GM19193 (cell line): ENCODE data around the gene RNMT.

ENCODE experiments used
- POLR2A ChIP-seq: IDR thresholded peaks from 4 replicates; pipeline ENCODE4 v1.6.1; 2011; ENCODE audit not compliant: insufficient read depth, insufficient read length; ENCODE audit errors: extremely low read depth

RNMT gene

DNA sequence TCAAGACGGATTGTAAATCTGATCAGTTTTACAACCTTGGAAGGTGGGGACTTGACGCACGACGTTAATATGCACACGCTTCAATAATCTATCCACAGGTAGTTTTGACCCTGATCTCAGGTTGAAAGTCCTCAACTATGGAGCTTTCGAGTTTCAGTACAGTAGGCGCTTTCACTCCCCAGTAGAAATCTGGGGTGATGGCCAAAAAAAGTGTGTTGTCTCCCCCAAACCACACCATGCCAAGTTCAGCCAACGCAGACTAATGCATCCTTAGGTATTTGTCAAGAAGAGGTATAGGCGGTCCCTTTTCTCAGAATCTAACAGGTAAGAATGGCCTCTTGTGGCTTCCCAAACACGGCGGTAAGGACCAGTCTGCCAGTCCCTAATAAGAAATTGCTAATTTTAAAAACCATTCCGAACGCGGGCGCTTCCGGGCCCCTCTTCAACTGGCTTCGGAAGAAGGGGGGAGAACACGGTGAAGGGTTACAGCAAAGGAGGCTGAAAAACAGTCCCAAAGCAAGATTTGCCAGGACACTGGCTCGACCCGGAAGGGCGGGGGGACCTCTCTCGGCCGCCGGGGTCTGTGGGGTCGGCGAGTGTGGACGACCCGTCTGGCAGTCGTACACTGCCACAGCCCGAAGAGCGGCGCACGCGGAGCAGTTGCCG lies 774 bp upstream of the RNMT start:
- TF ChIP-seq POLR2A: no peak

GRCh38 chr18:13726972-13727331 lies 479 bp downstream of the RNMT start:
- no peak for TF ChIP-seq POLR2A

GRCh38 chr18:13730481-13730880 lies 4.0 kb downstream of the RNMT start:
- no peak for TF ChIP-seq POLR2A

- no peak for TF ChIP-seq POLR2A
These were observed 9.2 kb downstream of the RNMT start for GRCh38 chr18:13735681-13736080.

DNA sequence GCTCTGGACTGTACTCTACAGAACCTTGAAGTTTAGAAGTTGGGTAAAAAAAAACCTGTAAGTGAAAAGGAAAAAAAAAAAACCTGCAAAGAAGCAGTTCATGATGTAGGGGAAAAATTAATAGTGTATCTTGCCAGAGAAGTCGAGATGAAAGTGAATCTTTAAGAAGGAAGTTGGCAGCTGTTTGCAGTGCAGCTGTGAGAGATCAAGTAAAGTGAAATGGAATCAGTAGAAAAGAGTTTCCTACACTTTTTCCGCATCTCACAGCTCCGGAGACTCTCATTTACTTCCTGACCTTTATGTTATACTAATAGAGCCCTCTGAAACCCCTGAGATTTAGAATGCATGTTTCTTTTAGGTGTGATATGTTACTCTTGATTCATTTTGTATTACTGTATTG lies 19.2 kb downstream of the RNMT start:
- TF ChIP-seq POLR2A: no peak

DNA sequence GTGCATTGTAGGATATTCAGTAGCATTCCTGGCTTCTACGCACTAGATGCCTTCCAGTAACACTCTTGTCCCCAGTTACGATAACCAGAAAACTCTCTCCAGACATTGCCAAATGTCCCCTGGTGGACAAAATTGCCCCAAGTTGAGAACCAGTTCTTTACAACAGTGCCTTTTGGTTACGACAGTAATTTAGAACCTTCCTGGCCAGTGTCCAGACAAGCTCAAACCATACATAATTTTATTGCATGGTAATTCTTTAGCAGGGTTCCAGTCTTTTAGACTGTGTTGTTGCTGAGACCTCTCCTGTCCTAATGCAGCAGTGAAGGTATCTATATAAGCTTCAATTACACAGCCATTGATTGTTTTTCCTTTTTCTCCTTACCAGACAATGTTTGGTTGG lies 20.2 kb downstream of the RNMT start:
- no peak for TF ChIP-seq POLR2A

DNA sequence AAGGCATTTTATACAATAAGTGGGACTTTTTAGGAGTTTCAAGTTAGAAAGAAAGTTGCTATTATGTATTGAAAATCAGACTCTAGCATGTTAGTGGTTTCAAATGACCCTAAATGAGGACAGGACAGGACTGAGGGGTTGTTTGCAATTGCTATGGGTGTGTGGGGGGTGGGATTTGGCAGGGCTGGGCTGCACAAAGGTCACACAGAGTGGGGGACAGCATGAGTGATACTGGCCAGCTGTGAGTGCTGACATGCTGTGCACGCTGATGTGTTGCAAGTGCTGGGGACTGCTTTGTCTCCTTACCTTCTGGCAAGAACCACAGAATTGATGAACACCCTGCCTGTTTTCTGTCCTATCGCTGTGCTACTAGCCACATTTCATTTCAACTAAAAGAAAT lies 29.8 kb downstream of the RNMT start:
- no peak for TF ChIP-seq POLR2A

DNA sequence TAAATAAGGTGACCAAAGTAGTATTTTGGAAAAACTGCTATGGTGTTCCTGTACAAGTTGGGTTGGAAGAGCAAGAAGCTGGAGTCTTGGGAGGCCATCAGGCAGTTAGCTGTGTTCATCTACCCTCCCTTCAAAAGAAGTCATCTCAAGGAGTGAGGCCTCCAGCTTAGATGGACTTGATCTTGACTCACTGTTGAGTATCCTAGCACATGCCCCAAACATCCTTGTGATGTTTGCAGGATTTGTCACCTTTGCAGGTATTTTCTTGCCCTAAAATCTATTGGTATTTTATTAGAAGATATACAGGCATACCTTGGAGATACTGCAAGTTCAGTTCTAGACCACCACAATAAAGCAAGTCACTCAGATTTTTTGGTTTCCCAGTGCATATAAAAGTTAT lies 30.2 kb downstream of the RNMT start:
- TF ChIP-seq POLR2A: no peak

DNA sequence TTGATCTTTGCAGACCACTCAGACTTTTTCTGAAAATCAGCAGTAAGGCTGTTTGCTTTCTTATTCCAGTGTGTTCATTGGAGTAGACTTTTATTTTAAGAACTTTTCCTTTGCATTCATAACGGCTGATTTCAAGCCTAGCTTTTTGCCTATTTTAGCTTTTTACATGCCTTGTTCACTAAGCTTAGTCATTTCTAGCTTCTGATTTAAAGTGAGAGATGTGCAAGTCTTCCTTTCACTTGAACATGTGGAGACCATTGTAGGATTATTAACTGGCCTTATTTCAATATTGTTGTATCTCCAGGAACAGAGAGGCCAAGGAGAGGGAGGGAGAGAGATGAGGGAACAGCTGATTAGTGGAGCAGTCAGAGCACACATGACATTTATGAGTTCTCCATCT lies 32.1 kb downstream of the RNMT start:
- no peak for TF ChIP-seq POLR2A

- no peak for TF ChIP-seq POLR2A
These were observed 33.6 kb downstream of the RNMT start for GRCh38 chr18:13760047-13760446.

DNA sequence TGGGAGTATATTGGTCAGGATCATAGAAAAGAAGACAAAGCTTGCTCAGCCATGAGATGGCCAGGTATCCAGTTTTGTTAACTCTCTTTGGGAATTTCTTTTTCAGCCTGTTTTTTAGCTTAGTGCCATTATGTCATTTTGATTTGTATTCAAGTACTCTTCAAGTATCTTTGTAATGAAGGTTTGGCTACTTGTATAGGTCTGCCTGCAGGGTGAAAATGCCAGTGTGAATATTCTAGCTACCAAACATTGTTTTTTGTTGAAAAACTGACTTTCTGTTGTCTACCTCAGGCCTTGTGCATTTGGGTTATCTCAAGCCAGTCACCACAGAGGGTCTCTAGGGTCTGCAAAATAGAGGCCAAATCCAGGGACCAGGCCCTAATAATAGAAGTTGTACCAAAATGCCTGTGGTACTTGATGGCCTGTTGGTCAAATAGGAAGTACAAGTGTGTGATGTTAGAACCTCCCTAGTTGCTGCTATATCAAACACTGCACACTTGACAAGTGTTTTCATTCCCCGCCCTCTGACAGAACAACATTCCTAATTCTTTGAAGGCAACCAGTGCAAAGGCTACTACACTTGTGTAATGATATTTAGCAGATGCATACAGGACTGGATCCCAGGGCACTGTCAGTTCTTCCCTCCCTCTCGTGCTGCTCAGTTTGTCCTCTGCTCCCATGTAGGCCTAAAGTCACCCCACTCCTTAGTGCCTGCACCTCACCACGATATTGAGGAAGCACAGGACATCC lies 36.4 kb downstream of the RNMT start:
- TF ChIP-seq POLR2A: no peak

DNA sequence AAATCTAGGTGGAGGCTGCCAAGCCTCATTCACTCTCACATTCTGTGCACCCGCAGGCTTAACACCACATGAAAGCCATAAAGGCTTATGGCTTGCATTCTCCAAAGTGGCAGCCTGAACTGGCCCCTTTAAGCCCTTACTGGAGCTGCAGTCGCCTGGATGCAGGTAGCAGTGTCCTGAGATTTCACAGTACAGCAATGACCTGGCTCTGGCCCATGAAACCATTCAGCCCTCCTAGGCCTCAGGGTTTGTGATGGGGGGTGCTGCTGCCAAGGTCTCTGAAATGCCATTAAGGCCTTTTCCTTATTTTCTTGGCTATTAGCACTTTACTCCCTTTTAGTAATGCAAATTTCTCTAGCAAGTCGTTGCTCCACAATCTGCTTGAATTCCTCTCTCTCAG lies 48.6 kb downstream of the RNMT start:
- no peak for TF ChIP-seq POLR2A

- TF ChIP-seq POLR2A: no peak
These were observed 64.7 kb downstream of the RNMT start for GRCh38 chr18:13791181-13791580.

GRCh38 chr18:13793819-13794218 lies 67.3 kb downstream of the RNMT start:
- TF ChIP-seq POLR2A: no peak

GRCh38 chr18:13796515-13796914 lies 70.0 kb downstream of the RNMT start:
- no peak for TF ChIP-seq POLR2A

GRCh38 chr18:13797157-13797611 lies 70.7 kb downstream of the RNMT start:
- no peak for TF ChIP-seq POLR2A
